Endothelial cell of umbilical vein (primary cell): Measurements from ENCODE around the gene PIP5K1C. TPM values are rescaled to one million over a fixed set of nuclear protein-coding genes. Genes with fewer than 3 reads are reported as not detected.
"Not testable (repeated sequence)": the region's sequence is repeated elsewhere in the genome, so short reads cannot be mapped to it uniquely, and the experiment has no call there.

Source experiments
- BruUV-seq: library from RNA; stranded (reverse); fragments of 400-500 nt; replicated peaks from 2 replicates; lab custom pipeline; 2021; lab: Mats Ljungman, UMichigan
- CTCF ChIA-PET: fragments of 300-600, 350-600 bp; sonication (Branson Sonifier 250); formaldehyde crosslinking; loops from one replicate; lab custom pipeline; 2021; ENCODE audit warnings: antibody characterized with exemption, inconsistent platforms; lab: Charles Lee
- POLR2A ChIA-PET: fragments of 300-600, 350-600 bp; sonication (Branson Sonifier 250); formaldehyde crosslinking; loops from one replicate; lab custom pipeline; 2021; ENCODE audit warnings: antibody characterized with exemption, inconsistent platforms; lab: Charles Lee
- DNase-seq: peaks from one replicate; pipeline ENCODE4 v3.0.0-alpha.2; 2011; ENCODE audit warnings: low read depth, low spot score
- FAIRE-seq: peaks from 2 replicates; lab custom pipeline; 2011; peaks lifted over from hg19 to GRCh38; lab: Jason Lieb, UNC
- H2AFZ ChIP-seq: 2 replicates; pipeline ENCODE4 v1.6.0; 2012; ENCODE audit warnings: low read depth, low read length, control low read depth, inconsistent platforms
- H3K27ac ChIP-seq: 2 replicates; pipeline ENCODE4 v1.5.1; 2011; ENCODE audit warnings: low read depth, mild to moderate bottlenecking, control low read depth, low read length, moderate library complexity; ENCODE audit not compliant: insufficient read depth
- H3K27me3 ChIP-seq, 2 experiments: 2 replicates each; pipeline versions ENCODE4 v1.6.0 to v1.6.1; 2011; ENCODE audit warnings: low read length in 2 of 2, mixed read lengths in 1 of 2; ENCODE audit not compliant: control insufficient read depth in 2 of 2, insufficient read depth in 2 of 2
- H3K36me3 ChIP-seq, 2 experiments: 2 replicates in 1 of 2; 3 replicates in 1 of 2; pipeline ENCODE4 v1.5.1; 2011; ENCODE audit warnings: low read length in 2 of 2, mild to moderate bottlenecking in 1 of 2, moderate library complexity in 1 of 2; ENCODE audit not compliant: control insufficient read depth in 2 of 2, insufficient read depth in 2 of 2; ENCODE audit errors: extremely low read depth in 1 of 2
- H3K4me1 ChIP-seq: 3 replicates; pipeline ENCODE4 v1.5.1; 2011; ENCODE audit warnings: mild to moderate bottlenecking, low read length; ENCODE audit not compliant: control insufficient read depth, insufficient read depth; ENCODE audit errors: extremely low read depth
- H3K4me2 ChIP-seq: 2 replicates; pipeline ENCODE4 v1.6.1; 2011; ENCODE audit warnings: low read length, control low read depth, mixed read lengths; ENCODE audit not compliant: insufficient read depth
- H3K4me3 ChIP-seq, 3 experiments: fragments of 200-600 bp in 1 of 3; sonication (generic), shearing (Covaris generic) in 1 of 3; replicated peaks in 1 of 3; 2 replicates each; pipeline ENCODE4 v1.5.1; 2011 to 2016; ENCODE audit warnings: control low read depth in 3 of 3, low read length in 3 of 3, mild to moderate bottlenecking in 2 of 3, inconsistent platforms in 1 of 3, low read depth in 1 of 3, moderate library complexity in 1 of 3; ENCODE audit not compliant: insufficient read depth in 1 of 3
- H3K79me2 ChIP-seq: 2 replicates; pipeline ENCODE4 v1.6.0; 2012; ENCODE audit warnings: low read length, inconsistent platforms; ENCODE audit not compliant: control insufficient read depth, insufficient read depth
- H3K9ac ChIP-seq: replicated peaks from 2 replicates; pipeline ENCODE3; 2011; ENCODE audit warnings: low read length, control low read depth; ENCODE audit not compliant: insufficient read depth; ENCODE audit errors: extremely low read depth
- H3K9me1 ChIP-seq: replicated peaks from 3 replicates; pipeline ENCODE4 v1.6.0; 2011; ENCODE audit warnings: mild to moderate bottlenecking, low read length; ENCODE audit not compliant: control insufficient read depth, insufficient read depth; ENCODE audit errors: extremely low read depth
- H3K9me3 ChIP-seq: replicated peaks from 2 replicates; pipeline ENCODE4 v1.5.1; 2012; ENCODE audit warnings: low read length, inconsistent platforms; ENCODE audit not compliant: control insufficient read depth, insufficient read depth
- H4K20me1 ChIP-seq: replicated peaks from 2 replicates; pipeline ENCODE3; 2011; ENCODE audit warnings: mild to moderate bottlenecking, low read length; ENCODE audit not compliant: control insufficient read depth, insufficient read depth; ENCODE audit errors: extremely low read depth
- EZH2 ChIP-seq: IDR thresholded peaks from 2 replicates; pipeline ENCODE4 v1.6.1; 2012; ENCODE audit warnings: borderline replicate concordance, low read depth, mild to moderate bottlenecking, moderate library complexity, low read length, inconsistent platforms; ENCODE audit not compliant: severe bottlenecking
- JUN ChIP-seq: IDR thresholded peaks from 2 replicates; pipeline ENCODE4 v1.6.1; 2011; ENCODE audit warnings: borderline replicate concordance, low read depth; ENCODE audit not compliant: insufficient read length, insufficient read depth
- POLR2AphosphoS5 ChIP-seq: IDR thresholded peaks from 2 replicates; pipeline ENCODE4 v1.6.1; 2012; ENCODE audit warnings: low read depth, mild to moderate bottlenecking, control low read depth, low read length, moderate library complexity; ENCODE audit not compliant: insufficient read depth
- dilution Hi-C: fragments of 300-500 bp; cut with MboI; formaldehyde crosslinking; loops from one replicate; pipeline ENCODE4 v1.15.0; 2019; ENCODE audit warnings: low sequenced_read_pairs; ENCODE audit not compliant: extremely low pct_ligation_motif_present
- intact Hi-C: fragments of 100-400 bp; cut with micrococcal nuclease; formaldehyde crosslinking; loops from one replicate; pipeline ENCODE4 v1.10.0; 2022
- polyA plus RNA-seq, 4 experiments: library from polyadenylated mRNA; depleted of rRNA in 3 of 4; stranded (reverse) in 3 of 4; unstranded in 1 of 4; fragments of >200 nt; gene quantifications; 2 replicates each; pipeline versions ENCODE4 v1.2.1 to v1.2.3, GENCODE V29; 2011 to 2012; ENCODE audit warnings: missing spikeins in 1 of 4
- total RNA-seq: library from RNA; stranded (reverse); gene quantifications from 2 replicates; pipeline ENCODE4 v1.2.3, GENCODE V29; 2021

Gene PIP5K1C
- total and polyA plus RNA-seq, 2 donors (not counting 3 experiments of a cell fraction or from before 2014, with no cell fraction given), result 31.6 to 79.5 TPM

DNA sequence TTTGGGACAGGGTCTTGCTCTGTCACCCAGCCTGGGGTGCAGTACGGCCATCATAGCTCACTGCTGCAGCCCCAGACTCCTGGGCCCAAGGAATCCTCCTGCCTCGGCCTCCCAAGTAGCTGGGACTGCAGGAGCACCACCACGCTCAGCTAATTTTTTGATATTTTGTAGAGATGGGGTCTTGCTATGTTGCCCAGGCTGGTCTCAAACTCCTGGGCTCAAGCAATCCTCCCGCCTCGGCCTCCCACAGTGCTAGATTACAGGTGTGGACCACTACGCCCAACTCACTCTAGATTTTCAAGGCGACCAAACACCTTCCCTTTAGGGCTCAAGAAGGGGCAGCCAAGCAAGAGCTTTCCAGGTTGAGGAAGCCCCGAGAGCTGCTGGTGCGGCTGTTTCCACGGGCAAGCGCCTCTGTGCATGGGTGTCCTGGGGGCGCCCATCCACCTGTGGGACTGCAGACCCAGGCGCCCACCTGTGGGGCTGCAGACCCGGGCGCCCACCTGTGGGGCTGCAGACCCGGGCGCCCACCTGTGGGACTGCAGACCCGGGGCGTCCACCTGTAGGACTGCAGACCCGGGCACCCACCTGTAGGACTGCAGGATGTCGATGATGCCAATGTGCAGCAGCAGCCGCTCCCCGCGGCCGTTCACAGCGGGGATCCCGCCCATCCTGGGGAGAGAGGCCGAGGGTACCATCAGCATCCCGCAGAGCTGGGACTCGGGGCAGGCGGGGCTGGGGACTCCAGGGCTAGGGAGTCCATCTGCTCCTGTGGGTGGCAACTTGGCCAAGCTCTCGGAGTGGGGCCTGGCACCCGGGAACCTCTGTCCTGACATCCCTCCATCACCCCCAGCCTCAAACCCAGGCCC lies 52.0 kb downstream of the PIP5K1C start:
- Histone ChIP-seq H3K4me2 (no peak overlapping the region), H3K9ac (no peak overlapping the region), H3K27me3 (no peaks in the 10 kb centered on the region), H3K36me3 (peaks cover 0 to 58% of the 10 kb centered on the region in 2 experiments), H3K79me2 (no peaks in the 10 kb centered on the region), H3K4me1 (no peaks in the 10 kb centered on the region), H2AFZ (no peak overlapping the region), H3K9me1 (no peaks in the 10 kb centered on the region), H3K4me3 (no peak overlapping the region), H3K9me3 (no peaks in the 10 kb centered on the region), H4K20me1 (no peaks in the 10 kb centered on the region), H3K27ac (no peak overlapping the region)
- ChIA-PET CTCF (no interaction called here), POLR2A (no interaction called here)
- BruUV-seq, result no TSS peak
- FAIRE-seq (no peak), DNase-seq (no peak)
- no peak for TF ChIP-seq EZH2
- TF ChIP-seq POLR2AphosphoS5, result no peak
- TF ChIP-seq JUN, result no peak
- intact Hi-C loops (no loop called here), dilution Hi-C loops (no loop called here)

DNA sequence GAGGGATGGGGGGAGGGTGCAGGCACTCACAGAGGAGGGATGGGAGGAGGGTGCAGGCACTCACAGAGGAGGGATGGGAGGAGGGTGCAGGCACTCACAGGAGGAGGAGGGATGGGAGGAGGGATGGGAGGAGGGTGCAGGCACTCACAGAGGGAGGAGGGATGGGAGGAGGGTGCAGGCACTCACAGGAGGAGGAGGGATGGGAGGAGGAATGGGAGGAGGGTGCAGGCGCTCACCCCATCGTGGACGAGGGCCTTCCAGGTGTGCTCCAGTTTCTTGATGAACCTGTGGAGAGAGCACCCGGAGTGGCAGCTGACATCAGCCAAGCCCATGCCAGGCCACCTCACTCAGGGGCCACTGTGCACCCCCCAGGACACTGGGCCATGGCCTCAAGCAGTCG lies 53.2 kb downstream of the PIP5K1C start:
- H3K9me1 ChIP-seq, dilution Hi-C loops, H3K4me1 ChIP-seq, H3K79me2 ChIP-seq, intact Hi-C loops, FAIRE-seq, H3K9me3 ChIP-seq, H3K9ac ChIP-seq, DNase-seq, H3K4me2 ChIP-seq, H2AFZ ChIP-seq, H4K20me1 ChIP-seq, CTCF ChIA-PET, H3K4me3 ChIP-seq, POLR2A ChIA-PET, H3K27ac ChIP-seq, BruUV-seq, H3K27me3 ChIP-seq: not testable (repeated sequence)
- peaks cover 0 to 51% of the 10 kb centered on the region in 2 experiments for H3K36me3 ChIP-seq
